ENCODE data around the gene BEX4.
"Not testable (repeated sequence)": the region's sequence is repeated elsewhere in the genome, so short reads cannot be mapped to it uniquely, and the experiment has no call there.

The BEX4 gene, protein sequence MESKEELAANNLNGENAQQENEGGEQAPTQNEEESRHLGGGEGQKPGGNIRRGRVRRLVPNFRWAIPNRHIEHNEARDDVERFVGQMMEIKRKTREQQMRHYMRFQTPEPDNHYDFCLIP

GRCh38 chrX:103214870-103215424 is at the start of gene BEX4:
BEX4 (plus strand) TSS chrX:103215108; CDS start chrX:103216154, 1,046 bp downstream.
- DNase-seq (ENCODE audit: low spot score) (no peak), FAIRE-seq (no peak)

DNA sequence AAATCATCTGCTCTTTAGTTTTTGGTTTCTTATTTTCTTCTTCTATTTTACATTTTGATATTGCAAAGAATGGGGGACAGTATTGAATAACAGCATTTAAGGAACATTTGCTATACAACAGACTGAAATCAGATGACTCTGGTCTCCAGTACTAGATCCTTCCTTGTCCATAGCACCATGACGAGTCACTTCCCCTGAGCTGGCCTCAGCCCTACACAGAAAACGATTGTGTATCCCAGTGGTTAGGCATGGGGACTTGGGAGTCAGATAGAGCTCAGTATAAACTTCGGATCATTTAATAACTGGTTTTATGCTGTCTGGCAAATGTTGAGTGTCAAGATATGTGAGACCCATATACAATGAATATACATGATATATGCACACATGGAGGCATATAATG is 44.7 kb upstream of the BEX4 start:
- FAIRE-seq (no peak), DNase-seq (ENCODE audit: low spot score) (no peak)

DNA sequence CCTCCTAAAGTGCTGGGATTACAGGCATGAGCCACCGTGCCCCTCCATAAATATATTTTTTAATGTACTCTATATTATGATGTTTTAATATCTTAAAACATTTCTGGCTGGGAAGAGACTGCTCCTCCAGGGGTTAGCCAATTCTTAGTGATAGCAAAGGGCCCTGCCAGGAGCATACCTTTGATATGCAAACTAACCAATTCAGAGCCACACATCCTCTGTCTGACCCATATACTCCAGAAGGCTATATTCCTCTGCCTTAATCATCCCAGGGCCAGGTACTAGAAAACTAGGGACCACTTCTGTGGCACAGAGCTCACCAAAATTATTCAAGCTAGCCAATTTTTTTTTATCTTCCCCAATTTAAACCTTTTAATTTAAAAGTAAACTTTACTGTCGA is 43.6 kb upstream of the BEX4 start:
- DNase-seq (ENCODE audit: low spot score): no peak
- no peak for FAIRE-seq

DNA sequence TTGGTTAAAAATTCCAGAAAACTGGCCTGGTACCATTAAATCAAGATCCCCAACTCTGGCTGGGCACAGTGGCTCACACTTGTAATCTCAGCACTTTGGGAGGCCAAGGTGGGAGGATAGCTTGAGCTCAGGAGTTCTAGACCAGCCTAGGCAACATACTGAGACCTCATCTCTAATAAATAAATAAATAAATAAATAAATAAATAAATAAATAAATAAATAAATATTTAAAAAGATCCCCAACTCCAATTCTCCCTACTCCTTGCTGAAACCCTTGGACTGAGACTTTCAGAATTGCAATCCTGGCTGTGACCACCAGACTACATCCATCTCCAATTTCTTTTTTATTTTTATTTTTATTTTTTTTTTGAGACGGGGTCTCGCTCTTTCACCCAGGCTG is 39.7 kb upstream of the BEX4 start:
- FAIRE-seq; DNase-seq (ENCODE audit: low spot score): not testable (repeated sequence)

DNA sequence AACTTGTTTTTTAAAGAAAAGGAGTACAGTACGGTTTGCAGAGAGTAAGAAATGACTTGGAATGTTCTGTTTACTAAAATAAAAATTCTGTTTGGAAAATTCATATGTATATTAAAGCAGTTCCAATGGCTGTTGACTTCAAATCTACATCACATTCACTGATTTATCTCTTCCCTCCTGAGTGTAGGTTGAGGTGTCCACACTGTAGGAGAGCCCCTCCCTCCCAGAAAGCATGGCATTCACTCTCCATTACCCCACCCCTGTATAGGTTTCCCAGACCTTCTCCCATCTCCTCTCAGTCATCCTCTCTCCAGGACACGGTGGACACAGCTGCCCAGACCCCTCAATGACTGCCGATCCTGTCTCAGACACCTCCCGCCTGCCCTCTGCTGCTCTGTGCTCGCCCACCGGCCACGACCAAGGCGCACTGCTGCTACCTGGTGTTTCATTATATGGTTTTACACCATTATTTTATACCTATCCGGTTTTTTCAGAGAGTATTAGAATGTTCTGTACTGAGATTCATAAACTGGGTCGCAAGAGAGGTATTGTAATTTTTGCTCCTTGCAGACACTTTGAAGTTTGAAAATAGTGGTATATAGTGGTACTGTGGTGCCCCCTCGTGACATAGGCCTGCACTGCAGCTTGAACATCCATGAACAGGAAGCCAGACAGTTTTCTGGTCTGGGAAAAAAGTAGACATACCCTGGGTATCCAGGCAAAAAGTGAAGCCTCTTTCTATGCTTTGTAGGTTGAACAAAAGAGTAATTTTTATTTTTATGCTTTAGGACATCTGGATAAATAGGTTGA is 38.8 kb upstream of the BEX4 start:
- peak; percentile 12 for FAIRE-seq
- DNase-seq (ENCODE audit: low spot score): peak; percentile 7

- FAIRE-seq (no peak), DNase-seq (ENCODE audit: low spot score) (no peak)
Observed at GRCh38 chrX:103177556-103177955, 37.4 kb upstream of the BEX4 start.

GRCh38 chrX:103183912-103184311 is 31.0 kb upstream of the BEX4 start:
- no peak for FAIRE-seq
- no peak for DNase-seq (ENCODE audit: low spot score)

GRCh38 chrX:103187953-103188475 is 26.9 kb upstream of the BEX4 start:
- FAIRE-seq (no peak), DNase-seq (ENCODE audit: low spot score) (no peak)

DNA sequence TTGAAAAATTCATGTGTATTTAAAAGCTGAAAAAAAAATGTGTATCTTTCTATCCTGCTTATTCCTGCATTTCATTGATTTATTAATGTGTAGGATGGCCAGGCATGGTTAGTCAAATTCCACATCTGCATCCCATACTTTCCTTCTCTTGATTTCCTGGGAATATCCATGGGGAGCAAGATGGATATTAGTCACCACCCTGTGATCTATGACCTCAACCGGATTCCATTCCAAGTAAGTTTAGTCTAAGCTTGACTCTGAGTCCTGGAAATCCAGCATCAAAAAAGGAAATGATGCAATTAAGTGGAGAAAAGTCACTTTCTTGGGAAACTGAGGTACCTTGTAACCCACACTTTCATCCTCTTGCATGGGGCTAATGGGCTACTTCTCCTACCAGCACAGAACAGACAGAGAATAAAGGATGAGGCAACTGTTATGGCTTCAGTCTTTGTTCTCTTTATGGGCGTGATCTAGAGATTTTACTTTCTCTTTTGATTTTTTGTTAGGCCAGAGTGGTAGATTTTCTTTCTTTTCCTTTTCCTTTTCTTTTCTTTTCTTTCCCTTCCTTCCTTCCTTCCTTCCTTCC is 17.1 kb upstream of the BEX4 start:
- DNase-seq (ENCODE audit: low spot score) (peak; percentile 15), FAIRE-seq (peak; percentile 11)

DNA sequence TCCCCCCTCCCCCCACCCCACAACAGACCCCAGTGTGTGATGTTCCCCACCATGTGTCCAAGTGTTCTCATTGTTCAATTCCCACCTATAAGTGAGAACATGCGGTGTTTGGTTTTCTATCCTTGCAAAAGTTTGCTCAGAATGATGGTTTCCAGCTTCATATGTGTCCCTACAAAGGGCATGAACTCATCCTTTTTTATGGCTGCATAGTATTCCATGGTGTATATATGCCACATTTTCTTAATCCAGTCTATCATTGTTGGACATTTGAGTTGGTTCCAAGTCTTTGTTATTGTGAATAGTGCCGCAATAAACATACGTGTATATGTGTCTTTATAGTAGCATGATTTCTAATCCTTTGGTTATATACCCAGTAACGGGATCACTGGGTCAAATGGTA is 16.2 kb upstream of the BEX4 start:
- not testable (repeated sequence) for FAIRE-seq

DNA sequence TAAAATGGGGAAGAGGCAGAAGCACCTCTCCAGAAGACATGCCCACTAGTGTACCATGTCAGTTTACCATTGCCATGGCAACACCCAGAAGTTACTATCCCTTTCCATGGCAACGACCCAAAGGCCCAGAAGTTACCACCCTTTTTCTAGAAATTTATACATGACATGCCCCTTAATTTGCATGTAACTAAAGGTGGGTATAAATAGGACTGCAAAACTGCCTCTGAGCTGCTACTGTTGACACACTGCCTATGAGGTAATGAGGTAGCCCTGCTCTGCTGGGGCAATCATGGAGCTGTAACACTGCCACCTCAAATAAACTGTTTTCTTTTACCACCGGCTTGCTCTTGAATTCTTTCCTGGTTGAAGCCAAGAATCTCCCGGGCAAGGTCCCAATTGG is 13.9 kb upstream of the BEX4 start:
- no peak for DNase-seq (ENCODE audit: low spot score)
- FAIRE-seq: no peak

More for the DNA sequence above, 16.2 kb upstream of the BEX4 start:
- not testable (repeated sequence) for DNase-seq (ENCODE audit: low spot score)

- no peak for FAIRE-seq
Observed at GRCh38 chrX:103210056-103210455, 4.9 kb upstream of the BEX4 start.

GRCh38 chrX:103211012-103211715 is 3.7 kb upstream of the BEX4 start:
- FAIRE-seq (no peak), DNase-seq (ENCODE audit: low spot score) (peak; percentile 4)

More at GRCh38 chrX:103210056-103210455, 4.9 kb upstream of the BEX4 start:
- no peak for DNase-seq (ENCODE audit: low spot score)

- DNase-seq (ENCODE audit: low spot score): no peak
- no peak for FAIRE-seq
Observed at GRCh38 chrX:103212749-103213457, 2.0 kb upstream of the BEX4 start.

DNA sequence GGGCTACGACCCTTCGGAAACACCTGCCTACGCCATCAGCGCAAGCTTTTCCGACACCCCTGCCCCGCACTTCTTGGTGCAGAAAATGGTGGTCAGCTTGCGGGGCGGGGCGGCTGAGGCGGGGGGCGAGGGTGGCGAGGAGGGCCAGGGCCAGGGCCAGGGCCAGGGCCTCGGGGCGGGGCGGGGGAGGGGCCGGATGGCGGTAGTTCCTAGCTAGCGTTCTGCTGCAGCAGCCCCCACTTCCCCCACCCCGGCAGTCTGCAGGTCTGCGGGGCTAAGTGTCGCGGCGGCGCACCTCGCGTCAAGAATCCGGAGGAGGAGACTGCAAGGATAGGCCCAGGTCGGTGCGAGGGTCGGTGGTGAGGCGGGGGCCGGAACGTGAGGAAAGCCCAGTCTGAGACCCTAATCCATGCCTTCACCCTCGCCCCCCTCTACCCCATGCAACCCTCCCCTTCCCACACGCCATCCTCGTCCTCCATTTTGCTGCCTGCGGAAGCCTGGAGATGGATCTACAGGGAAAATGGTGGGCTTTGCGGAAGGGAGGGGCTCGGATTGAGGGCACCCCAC is 600 bp downstream of the BEX4 start:
- FAIRE-seq: no peak
- no peak for DNase-seq (ENCODE audit: low spot score)

- DNase-seq (ENCODE audit: low spot score) (no peak), FAIRE-seq (no peak)
Observed at GRCh38 chrX:103220511-103221323, 5.8 kb downstream of the BEX4 start.

DNA sequence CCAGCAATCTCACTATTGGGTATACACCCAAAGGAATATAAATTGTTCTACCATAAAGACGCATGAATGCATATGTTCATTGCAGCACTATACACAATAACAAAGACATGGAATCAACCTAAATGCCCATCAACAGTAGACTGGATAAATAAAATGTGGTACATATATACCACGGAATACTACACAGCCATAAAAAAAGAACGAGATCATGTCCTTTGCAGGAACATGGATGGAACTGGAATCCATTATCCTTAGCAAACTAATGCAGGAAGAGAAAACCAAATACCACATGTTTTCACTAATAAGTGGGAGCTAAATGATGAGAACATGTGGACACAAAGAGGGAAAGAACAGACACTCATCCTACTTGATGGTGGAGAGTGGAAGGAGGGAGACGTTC is 11.0 kb downstream of the BEX4 start:
- FAIRE-seq; DNase-seq (ENCODE audit: low spot score): not testable (repeated sequence)

DNA sequence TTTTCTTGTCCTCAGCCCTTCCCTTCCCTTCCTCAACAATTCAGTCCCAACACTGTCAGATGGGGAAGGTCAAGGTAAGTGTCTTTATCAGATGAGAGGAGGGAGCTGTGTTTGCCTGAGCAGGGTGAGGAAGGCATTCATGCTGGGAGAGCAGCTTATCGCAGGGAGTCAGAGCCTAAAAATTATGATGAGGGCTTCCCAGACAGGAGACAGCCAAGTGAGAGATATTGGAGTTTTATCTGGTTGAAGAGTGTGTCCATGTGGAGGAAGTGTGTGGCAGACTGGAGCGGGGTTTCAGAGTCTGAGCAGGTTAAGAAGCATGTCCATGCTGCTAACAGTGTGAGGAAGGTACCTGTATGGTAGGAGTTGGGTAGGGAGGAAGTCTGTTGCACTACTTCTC is 18.4 kb downstream of the BEX4 start:
- no peak for DNase-seq (ENCODE audit: low spot score)
- FAIRE-seq: no peak

DNA sequence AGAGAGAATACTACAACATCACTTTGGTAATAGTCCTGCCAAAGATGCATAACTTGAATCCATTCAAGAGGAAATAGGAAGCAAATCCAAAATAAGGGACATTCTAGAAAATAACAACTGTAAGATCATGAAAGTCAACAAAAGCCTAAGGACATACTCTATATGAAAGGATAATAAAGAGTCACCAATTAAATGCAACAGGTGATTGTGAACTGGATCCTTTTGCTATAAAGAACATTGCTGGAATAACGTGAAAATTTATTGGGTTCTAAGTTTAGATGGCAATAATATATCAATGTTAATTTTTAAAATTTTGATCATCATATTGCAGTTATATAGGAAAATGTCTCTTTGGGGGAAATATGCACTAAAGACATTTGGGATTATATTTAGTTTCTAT is 20.0 kb downstream of the BEX4 start:
- DNase-seq (ENCODE audit: low spot score): no peak
- no peak for FAIRE-seq

GRCh38 chrX:103235608-103236007 is 20.7 kb downstream of the BEX4 start:
- not testable (repeated sequence) for DNase-seq (ENCODE audit: low spot score); FAIRE-seq
